ENCODE results near the gene CD2AP. TPM values are rescaled to one million over a fixed set of nuclear protein-coding genes. Genes with fewer than 3 reads are reported as not detected.
"Not testable (repeated sequence)": the region's sequence is repeated elsewhere in the genome, so short reads cannot be mapped to it uniquely, and the experiment has no call there.

Gene CD2AP
- total and polyA plus RNA-seq, 2 experiments from 2014 or later, result 13.2 to 22.8 TPM

GRCh38 chr6:47536816-47537401, 59.3 kb downstream of the CD2AP start:
- H3K27ac ChIP-seq, result no peak overlapping the region
- H3K9me2 ChIP-seq (ENCODE audit: insufficient read depth), result no peaks in the 10 kb centered on the region
- H3K9ac ChIP-seq, result no peak overlapping the region
- in situ Hi-C loops (cut with MboI), result no loop called here
- 88 to 90% methylated on average over 4 of the region's 4 CpGs for WGBS, 2 experiments (ENCODE audit: low coverage in 1 of 2, low lambda C conversion rate in 2 of 2, missing lambda C conversion rate in 2 of 2)
- no peaks in the 10 kb centered on the region for H3F3A ChIP-seq (ENCODE audit: insufficient read depth)
- no peaks in the 10 kb centered on the region; the same call in 1 of the 2 replicates for H4K20me1 ChIP-seq (ENCODE audit: insufficient read depth)
- H3K27me3 ChIP-seq (replicated peaks; ENCODE audit: insufficient read depth), result no peaks in the 10 kb centered on the region
- H3K4me2 ChIP-seq (ENCODE audit: unreplicated experiment), result no peak overlapping the region
- no peaks in the 10 kb centered on the region for H3K4me1 ChIP-seq (ENCODE audit: insufficient read depth)
- 0 out of 2 replicates have a peak, but pooled peaks cover 10% of the 10 kb centered on the region for H3K36me3 ChIP-seq (ENCODE audit: low read depth)
- DNase-seq, result no peak
- no peak overlapping the region for H2AFZ ChIP-seq
- no peak overlapping the region for H3K4me3 ChIP-seq
- no peak for TF ChIP-seq EZH2 (IDR thresholded peaks at IDR 0.05; ENCODE audit: insufficient read depth, poor library complexity, severe bottlenecking)
- no peak for TF ChIP-seq EZH2phosphoT487 (IDR thresholded peaks at IDR 0.05; ENCODE audit: insufficient read depth, low read depth)
- H3K79me2 ChIP-seq (ENCODE audit: insufficient read depth), result peaks cover 43% of the 10 kb centered on the region
- no peaks in the 10 kb centered on the region for H3K9me3 ChIP-seq (ENCODE audit: low read depth)

DNA sequence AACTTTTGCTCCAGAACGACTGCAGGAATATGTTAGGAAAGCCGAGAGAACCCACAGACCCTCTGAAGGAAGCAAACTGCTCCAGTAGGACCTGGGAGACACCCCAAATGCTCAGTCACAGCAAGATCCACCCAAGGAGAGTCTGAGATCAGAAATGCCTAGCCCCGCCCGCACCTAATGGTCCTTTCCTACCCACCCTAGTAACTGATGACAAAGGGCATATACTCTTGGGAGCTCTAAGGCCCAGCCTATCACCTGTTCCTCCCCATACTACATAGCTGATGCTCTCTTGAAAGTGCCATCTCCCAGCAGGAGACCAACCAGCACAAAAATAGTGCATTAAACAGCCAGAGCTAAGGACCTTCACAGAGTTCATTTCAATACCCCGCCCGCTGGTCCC, 67.6 kb downstream of the CD2AP start:
- Histone ChIP-seq H3F3A (ENCODE audit: insufficient read depth) (no peaks in the 10 kb centered on the region), H4K20me1 (ENCODE audit: insufficient read depth) (peaks cover 4% of the 10 kb centered on the region; the same call in 1 of the 2 replicates), H3K27me3 (replicated peaks; ENCODE audit: insufficient read depth) (no peaks in the 10 kb centered on the region), H3K4me3 (no peak overlapping the region), H3K36me3 (ENCODE audit: low read depth) (peaks cover 14% of the 10 kb centered on the region), H3K27ac (no peak overlapping the region), H2AFZ (no peak overlapping the region), H3K9me2 (ENCODE audit: insufficient read depth) (no peaks in the 10 kb centered on the region), H3K4me2 (ENCODE audit: unreplicated experiment) (no peak overlapping the region), H3K4me1 (ENCODE audit: insufficient read depth) (no peaks in the 10 kb centered on the region), H3K79me2 (ENCODE audit: insufficient read depth) (peaks cover 18% of the 10 kb centered on the region), H3K9ac (no peak overlapping the region), H3K9me3 (ENCODE audit: low read depth) (no peaks in the 10 kb centered on the region)
- WGBS, 2 experiments (ENCODE audit: low coverage in 1 of 2, low lambda C conversion rate in 2 of 2, missing lambda C conversion rate in 2 of 2), result 96 to 99% methylated on average over 6 of the region's 6 CpGs
- TF ChIP-seq EZH2 (IDR thresholded peaks at IDR 0.05; ENCODE audit: insufficient read depth, poor library complexity, severe bottlenecking), result no peak
- no peak for TF ChIP-seq EZH2phosphoT487 (IDR thresholded peaks at IDR 0.05; ENCODE audit: insufficient read depth, low read depth)
- in situ Hi-C loops (cut with MboI), result no loop called here
- DNase-seq, result no peak

DNA sequence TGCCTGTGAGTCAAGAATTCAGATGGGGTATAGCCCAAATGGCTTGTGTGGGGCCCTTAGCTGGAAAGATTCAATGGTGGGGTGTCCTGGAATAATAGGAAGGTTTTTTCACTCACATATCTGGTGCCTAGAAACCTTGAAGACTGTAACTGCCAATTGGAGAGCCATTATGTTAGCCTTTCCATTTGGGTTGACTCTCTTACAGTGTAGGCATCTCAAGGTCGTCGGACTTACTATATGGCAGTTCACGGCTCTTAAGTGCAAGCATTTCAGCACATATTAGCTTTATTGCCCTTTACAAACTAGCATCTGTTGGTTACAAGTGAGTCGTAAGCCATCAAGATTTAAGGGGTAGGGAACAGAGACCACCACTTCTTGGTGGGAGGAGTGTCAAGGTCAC, 74.1 kb downstream of the CD2AP start:
- no peaks in the 10 kb centered on the region for H3K4me1 ChIP-seq (ENCODE audit: insufficient read depth)
- TF ChIP-seq EZH2phosphoT487 (IDR thresholded peaks at IDR 0.05; ENCODE audit: insufficient read depth, low read depth), result no peak
- no peak for TF ChIP-seq EZH2 (IDR thresholded peaks at IDR 0.05; ENCODE audit: insufficient read depth, poor library complexity, severe bottlenecking)
- no peaks in the 10 kb centered on the region for H3K27me3 ChIP-seq (replicated peaks; ENCODE audit: insufficient read depth)
- H3K27ac ChIP-seq, result no peak overlapping the region
- no peak overlapping the region for H2AFZ ChIP-seq
- no peak overlapping the region for H3K4me3 ChIP-seq
- no peaks in the 10 kb centered on the region for H3K9me2 ChIP-seq (ENCODE audit: insufficient read depth)
- 96 to 98% methylated on average over 4 of the region's 4 CpGs for WGBS, 2 experiments (ENCODE audit: low coverage in 1 of 2, low lambda C conversion rate in 2 of 2, missing lambda C conversion rate in 2 of 2)
- no peaks in the 10 kb centered on the region for H4K20me1 ChIP-seq (ENCODE audit: insufficient read depth)
- no peaks in the 10 kb centered on the region for H3K9me3 ChIP-seq (ENCODE audit: low read depth)
- in situ Hi-C loops (cut with MboI), result no loop called here
- no peak overlapping the region for H3K9ac ChIP-seq
- H3K4me2 ChIP-seq (ENCODE audit: unreplicated experiment), result no peak overlapping the region
- 0 out of 2 replicates have a peak, but pooled peaks cover 3% of the 10 kb centered on the region for H3F3A ChIP-seq (ENCODE audit: insufficient read depth)
- peaks cover 4% of the 10 kb centered on the region for H3K79me2 ChIP-seq (ENCODE audit: insufficient read depth)
- no peak for DNase-seq
- 0 out of 2 replicates have a peak, but pooled peaks cover 4% of the 10 kb centered on the region for H3K36me3 ChIP-seq (ENCODE audit: low read depth)

DNA sequence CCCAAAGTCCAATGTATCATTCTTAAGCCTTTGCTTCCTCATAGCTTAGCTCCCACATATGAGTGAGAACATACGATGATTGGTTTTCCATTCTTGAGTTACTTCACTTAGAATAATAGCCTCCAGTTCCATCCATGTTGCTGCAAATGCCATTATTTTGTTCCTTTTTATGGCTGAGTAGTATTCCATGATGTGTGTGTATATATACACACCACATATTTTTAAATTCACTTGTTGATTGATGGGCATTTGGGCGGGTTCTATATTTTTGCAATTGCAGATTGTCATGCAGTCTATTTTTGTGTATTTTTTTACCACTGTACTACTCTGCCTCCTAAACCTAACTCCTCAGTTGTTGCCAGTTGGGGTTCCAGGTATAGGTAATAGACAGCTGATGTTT, 74.7 kb downstream of the CD2AP start:
- 96 to 100% methylated on average over 2 of the region's 2 CpGs for WGBS, 2 experiments (ENCODE audit: low coverage in 1 of 2, low lambda C conversion rate in 2 of 2, missing lambda C conversion rate in 2 of 2)
- TF ChIP-seq EZH2phosphoT487 (IDR thresholded peaks at IDR 0.05; ENCODE audit: insufficient read depth, low read depth) (no peak), EZH2 (IDR thresholded peaks at IDR 0.05; ENCODE audit: insufficient read depth, poor library complexity, severe bottlenecking) (no peak)
- in situ Hi-C loops (cut with MboI), result no loop called here

GRCh38 chr6:47553243-47553642, 75.7 kb downstream of the CD2AP start:
- H3K4me1 ChIP-seq (ENCODE audit: insufficient read depth); in situ Hi-C loops (cut with MboI); H4K20me1 ChIP-seq (ENCODE audit: insufficient read depth); H3K9me2 ChIP-seq (ENCODE audit: insufficient read depth); H3K9me3 ChIP-seq (ENCODE audit: low read depth); H3K27me3 ChIP-seq (replicated peaks; ENCODE audit: insufficient read depth); H3K4me2 ChIP-seq (ENCODE audit: unreplicated experiment); H2AFZ ChIP-seq; H3F3A ChIP-seq (ENCODE audit: insufficient read depth); H3K4me3 ChIP-seq; H3K27ac ChIP-seq; H3K36me3 ChIP-seq (ENCODE audit: low read depth); H3K9ac ChIP-seq; DNase-seq: not testable (repeated sequence)
- H3K79me2 ChIP-seq (ENCODE audit: insufficient read depth), result peaks cover 13% of the 10 kb centered on the region
- 95 to 98% methylated on average over 3 of the region's 3 CpGs for WGBS, 2 experiments (ENCODE audit: low coverage in 1 of 2, low lambda C conversion rate in 2 of 2, missing lambda C conversion rate in 2 of 2)

More for the DNA sequence above, 74.7 kb downstream of the CD2AP start:
- Histone ChIP-seq H3K4me2 (ENCODE audit: unreplicated experiment) (no peak overlapping the region), H3K9me3 (ENCODE audit: low read depth) (no peaks in the 10 kb centered on the region), H3K9ac (no peak overlapping the region), H3K4me1 (ENCODE audit: insufficient read depth) (no peaks in the 10 kb centered on the region), H3K4me3 (no peak overlapping the region), H3K79me2 (ENCODE audit: insufficient read depth) (peaks cover 4% of the 10 kb centered on the region), H3K9me2 (ENCODE audit: insufficient read depth) (no peaks in the 10 kb centered on the region), H3K27ac (no peak overlapping the region), H2AFZ (no peak overlapping the region), H3F3A (ENCODE audit: insufficient read depth) (0 out of 2 replicates have a peak, but pooled peaks cover 3% of the 10 kb centered on the region), H3K36me3 (ENCODE audit: low read depth) (no peaks in the 10 kb centered on the region), H4K20me1 (ENCODE audit: insufficient read depth) (no peaks in the 10 kb centered on the region), H3K27me3 (replicated peaks; ENCODE audit: insufficient read depth) (no peaks in the 10 kb centered on the region)
- no peak for DNase-seq

- 96 to 100% methylated on average over 6 of the region's 6 CpGs for WGBS, 2 experiments (ENCODE audit: low coverage in 1 of 2, low lambda C conversion rate in 2 of 2, missing lambda C conversion rate in 2 of 2)
- H4K20me1 ChIP-seq (ENCODE audit: insufficient read depth); in situ Hi-C loops (cut with MboI): not testable (repeated sequence)
These were observed 78.9 kb downstream of the CD2AP start for GRCh38 chr6:47556459-47556858.

More at GRCh38 chr6:47556459-47556858, 78.9 kb downstream of the CD2AP start:
- not testable (repeated sequence) for H2AFZ ChIP-seq; H3K4me3 ChIP-seq; H3K27ac ChIP-seq; H3K9me2 ChIP-seq (ENCODE audit: insufficient read depth); H3K27me3 ChIP-seq (replicated peaks; ENCODE audit: insufficient read depth); H3K4me1 ChIP-seq (ENCODE audit: insufficient read depth); H3K4me2 ChIP-seq (ENCODE audit: unreplicated experiment); H3K9ac ChIP-seq; H3K9me3 ChIP-seq (ENCODE audit: low read depth); DNase-seq; H3F3A ChIP-seq (ENCODE audit: insufficient read depth); H3K36me3 ChIP-seq (ENCODE audit: low read depth)
- H3K79me2 ChIP-seq (ENCODE audit: insufficient read depth), result peaks cover 44% of the 10 kb centered on the region
